Omental fat pad (tissue), 4 donors: ENCODE results near the gene CYP11A1. TPM values are rescaled to one million over a fixed set of nuclear protein-coding genes. Genes with fewer than 3 reads are reported as not detected.

Source experiments
- ATAC-seq: fragments of 150-250 bp; one replicate; pipeline ENCODE4 v1.9.1; 2016; ENCODE audit warnings: mild to moderate bottlenecking, moderate library complexity; ENCODE audit not compliant: low FRiP score
- DNase-seq: peaks from one replicate; pipeline ENCODE4 v3.0.0-alpha.2; 2019; ENCODE audit warnings: low spot score
- total RNA-seq, 4 donors: library from RNA; depleted of rRNA; stranded (reverse); fragments of >200 nt; gene quantifications; one replicate each; pipeline ENCODE4 v1.1.0, GENCODE V29; 2016
- TF ChIP-seq, protein P1 (sequence below), 3 donors: fragments of 450-650 bp; IDR thresholded peaks; one replicate each; pipeline ENCODE4 v1.5.1; 2016 to 2017; ENCODE audit warnings: antibody characterized with exemption in 3 of 3, mild to moderate bottlenecking in 3 of 3, moderate library complexity in 2 of 3

CYP11A1 gene
- total RNA-seq, 4 donors from 2014 or later = 1.3 to 4.8 (median 1.4) TPM

DNA sequence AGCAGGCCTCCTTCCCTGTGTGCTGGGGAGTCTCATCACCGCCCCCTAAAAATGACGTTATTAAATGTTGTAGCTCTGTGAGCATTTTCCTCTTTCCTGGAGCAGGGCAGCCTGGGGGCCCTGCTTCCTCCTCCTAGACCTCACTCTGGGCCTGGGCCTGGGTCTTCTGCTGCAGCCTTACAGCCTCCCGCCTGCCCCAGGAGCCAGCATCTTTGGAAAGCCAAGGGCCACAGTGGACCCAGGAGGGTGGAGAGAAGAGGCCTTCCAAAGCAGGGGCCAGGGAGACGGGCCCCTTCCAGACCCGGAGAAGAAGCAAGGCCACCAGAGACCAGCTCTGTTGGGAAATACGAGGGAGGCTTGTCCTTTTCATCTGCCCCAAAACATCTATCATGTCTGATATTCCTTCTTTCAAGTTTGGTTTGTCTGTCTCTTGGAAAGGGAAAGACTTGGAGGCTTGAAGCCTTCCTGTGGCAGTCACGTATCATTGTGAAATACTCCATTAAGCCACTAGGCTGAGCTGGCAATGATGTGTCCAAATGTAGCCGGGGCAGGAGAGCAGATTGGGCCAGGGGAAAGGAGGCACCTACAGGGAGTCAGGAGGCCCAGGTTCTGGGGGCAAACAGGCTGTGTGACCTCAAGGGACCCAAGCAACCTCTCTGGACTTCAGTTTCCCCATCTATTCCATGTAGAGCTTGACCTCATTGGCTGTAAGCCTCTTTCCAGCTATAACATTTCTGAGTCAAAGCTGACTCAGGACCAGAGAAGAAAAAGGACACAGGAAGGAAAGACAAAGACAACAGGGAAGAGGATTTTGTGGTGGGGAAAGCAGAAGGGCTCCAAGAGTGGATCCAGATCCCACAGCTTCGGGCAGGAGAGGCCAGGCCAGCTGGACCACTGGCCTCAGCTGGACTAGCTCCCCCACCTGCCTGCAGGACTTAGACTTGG is 31.1 kb downstream of the CYP11A1 start:
- DNase-seq = no peak
- TF ChIP-seq, protein P1, sequence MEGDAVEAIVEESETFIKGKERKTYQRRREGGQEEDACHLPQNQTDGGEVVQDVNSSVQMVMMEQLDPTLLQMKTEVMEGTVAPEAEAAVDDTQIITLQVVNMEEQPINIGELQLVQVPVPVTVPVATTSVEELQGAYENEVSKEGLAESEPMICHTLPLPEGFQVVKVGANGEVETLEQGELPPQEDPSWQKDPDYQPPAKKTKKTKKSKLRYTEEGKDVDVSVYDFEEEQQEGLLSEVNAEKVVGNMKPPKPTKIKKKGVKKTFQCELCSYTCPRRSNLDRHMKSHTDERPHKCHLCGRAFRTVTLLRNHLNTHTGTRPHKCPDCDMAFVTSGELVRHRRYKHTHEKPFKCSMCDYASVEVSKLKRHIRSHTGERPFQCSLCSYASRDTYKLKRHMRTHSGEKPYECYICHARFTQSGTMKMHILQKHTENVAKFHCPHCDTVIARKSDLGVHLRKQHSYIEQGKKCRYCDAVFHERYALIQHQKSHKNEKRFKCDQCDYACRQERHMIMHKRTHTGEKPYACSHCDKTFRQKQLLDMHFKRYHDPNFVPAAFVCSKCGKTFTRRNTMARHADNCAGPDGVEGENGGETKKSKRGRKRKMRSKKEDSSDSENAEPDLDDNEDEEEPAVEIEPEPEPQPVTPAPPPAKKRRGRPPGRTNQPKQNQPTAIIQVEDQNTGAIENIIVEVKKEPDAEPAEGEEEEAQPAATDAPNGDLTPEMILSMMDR (IDR thresholded peaks at IDR 0.05) = no peak
- ATAC-seq = no peak

DNA sequence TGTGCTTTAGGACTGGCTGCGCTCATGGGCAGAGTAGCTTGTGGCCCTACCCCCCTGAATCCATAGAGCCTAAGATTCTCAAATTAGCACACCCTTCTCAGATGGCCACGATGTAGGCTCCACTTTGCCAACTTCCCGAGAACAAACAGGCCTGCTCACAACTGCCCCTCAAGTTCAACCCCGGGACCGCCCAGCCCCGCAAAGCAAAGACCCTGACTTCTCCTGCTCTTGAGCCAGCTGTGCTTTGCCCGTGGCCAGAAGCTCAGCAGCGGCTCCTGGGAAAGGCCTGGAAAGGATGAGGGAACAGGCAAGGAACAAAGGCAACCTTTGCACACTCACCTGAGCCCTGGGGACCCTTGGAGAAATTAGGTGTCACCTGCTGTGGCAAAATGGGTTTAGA is 32.0 kb downstream of the CYP11A1 start:
- DNase-seq (no peak), ATAC-seq (no peak)
- TF ChIP-seq, protein P1 (IDR thresholded peaks at IDR 0.05) = no peak

DNA sequence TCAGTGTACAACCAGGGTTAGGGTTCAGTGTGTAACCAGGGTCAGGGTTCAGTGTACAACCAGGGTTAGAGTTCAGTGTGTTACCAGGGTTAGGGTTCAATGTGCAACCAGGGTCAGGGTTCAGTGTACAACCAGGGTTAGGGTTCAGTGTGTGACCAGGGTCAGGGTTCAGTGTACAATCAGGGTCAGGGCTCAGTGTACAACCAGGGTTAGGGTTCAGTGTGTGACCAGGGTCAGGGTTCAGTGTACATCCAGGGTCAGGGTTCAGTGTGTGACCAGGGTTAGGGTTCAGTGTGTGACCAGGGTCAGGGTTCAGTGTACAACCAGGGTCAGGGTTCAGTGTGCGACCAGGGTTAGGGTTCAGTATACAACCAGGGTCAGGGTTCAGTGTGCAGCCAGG is 33.3 kb downstream of the CYP11A1 start:
- DNase-seq (no peak), ATAC-seq (no peak)
- TF ChIP-seq, protein P1 (IDR thresholded peaks at IDR 0.05) = no peak

DNA sequence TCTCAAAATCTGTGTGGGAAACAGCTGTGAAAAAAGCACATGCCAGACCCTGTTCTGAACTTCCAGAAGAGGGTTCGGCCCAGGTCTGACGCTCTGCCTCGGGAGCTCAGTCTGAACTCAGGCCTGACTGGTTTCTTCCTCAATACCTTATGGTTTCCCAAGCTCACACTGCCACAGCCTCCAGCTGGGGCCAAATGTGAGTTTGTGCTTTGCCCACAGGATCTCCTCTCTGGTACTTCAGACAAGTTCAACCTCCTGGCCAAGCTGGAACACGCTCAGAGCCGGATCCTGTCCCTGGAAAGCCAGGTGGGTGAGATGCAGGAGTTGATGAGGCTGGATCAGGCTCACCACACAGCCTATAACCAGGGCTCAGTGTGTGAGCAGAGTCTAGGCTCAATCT is 33.8 kb downstream of the CYP11A1 start:
- ATAC-seq (no peak), DNase-seq (no peak)
- TF ChIP-seq, protein P1 (IDR thresholded peaks at IDR 0.05) = no peak

DNA sequence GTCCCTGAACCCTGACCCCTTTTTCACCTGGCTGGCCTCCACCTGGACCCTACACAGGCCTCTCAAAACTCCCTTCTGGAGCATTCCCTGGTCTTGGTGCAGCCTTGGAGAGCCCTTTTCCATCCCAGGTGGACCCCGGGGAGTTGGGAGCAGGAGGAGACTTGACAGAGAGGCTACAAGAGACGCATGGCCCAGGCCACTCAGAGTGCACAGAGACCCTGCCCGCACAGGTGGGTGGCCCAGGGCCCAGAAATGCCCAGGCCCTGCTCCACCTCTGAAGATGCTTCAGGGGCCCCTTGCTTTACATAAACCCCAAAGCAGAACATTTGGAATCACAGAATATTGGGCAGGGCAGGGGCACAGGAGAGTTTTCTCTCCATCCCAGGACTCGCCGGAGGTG is 34.4 kb downstream of the CYP11A1 start:
- no peak for DNase-seq
- no peak for ATAC-seq
- TF ChIP-seq, protein P1 (IDR thresholded peaks at IDR 0.05) = no peak

DNA sequence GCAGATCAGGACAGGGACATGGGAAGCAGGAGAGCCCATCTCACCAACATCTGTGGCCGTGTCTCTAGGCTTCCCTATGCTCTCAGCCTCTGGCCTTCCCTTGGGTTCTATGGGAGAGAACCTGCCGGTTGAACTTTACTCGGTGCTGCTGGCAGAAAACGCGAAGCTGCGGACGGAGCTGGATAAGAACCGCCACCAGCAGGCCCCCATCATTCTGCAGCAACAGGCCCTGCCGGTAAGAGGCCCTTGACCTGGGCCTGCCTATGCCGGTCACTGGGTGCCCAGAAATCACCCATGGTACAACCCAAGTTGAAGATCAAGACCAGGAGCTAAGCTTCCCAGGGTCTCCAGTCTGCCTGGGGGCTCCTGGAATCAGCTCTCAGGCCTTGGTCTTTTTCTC is 34.8 kb downstream of the CYP11A1 start:
- ATAC-seq (no peak), DNase-seq (no peak)
- TF ChIP-seq, protein P1 (IDR thresholded peaks at IDR 0.05) = no peak

DNA sequence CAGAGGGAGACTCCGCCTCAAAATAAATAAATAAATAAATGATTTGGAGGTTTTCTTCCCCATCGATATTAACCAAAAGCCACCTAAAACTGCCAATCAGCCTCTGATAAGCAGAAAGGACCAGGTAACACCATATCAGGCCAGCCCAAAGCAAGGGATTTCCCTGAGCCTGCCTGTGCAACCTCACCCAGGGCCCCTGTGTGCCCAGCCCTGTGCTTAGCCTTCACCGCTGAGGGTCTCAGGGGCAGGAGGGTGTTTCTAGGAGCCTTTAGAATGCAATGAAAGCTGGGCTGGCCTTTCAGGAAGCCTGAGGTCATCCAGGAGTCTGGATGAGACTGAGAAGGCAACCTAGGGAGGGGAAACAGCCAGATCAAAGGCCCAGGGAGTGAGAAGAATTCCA is 35.4 kb downstream of the CYP11A1 start:
- DNase-seq = no peak
- TF ChIP-seq, protein P1 (IDR thresholded peaks at IDR 0.05) = no peak
- ATAC-seq = no peak
